Measurements from ENCODE around the gene DIPK1B.
A peak's percentile ranks its signal among the peaks of the same experiment; 100 is the strongest.

Gene DIPK1B

GRCh38 chr9:136686794-136687711 is 25.3 kb upstream of the DIPK1B start, which contains the start of gene AGPAT2:
TSS of gene AGPAT2 (minus strand) at chr9:136687457. CDS start at chr9:136687357, 100 bp downstream.
- DNase-seq, result peak; percentile 44

GRCh38 chr9:136687721-136688223 is 24.6 kb upstream of the DIPK1B start:
- DNase-seq, result no peak

GRCh38 chr9:136688274-136689107 is 23.9 kb upstream of the DIPK1B start:
- no peak for DNase-seq

- DNase-seq, result no peak
Measured at GRCh38 chr9:136689108-136689460, 23.3 kb upstream of the DIPK1B start.

GRCh38 chr9:136690104-136690805 is 22.1 kb upstream of the DIPK1B start:
- DNase-seq, result no peak

- DNase-seq, result no peak
Measured at GRCh38 chr9:136690806-136691261, 21.5 kb upstream of the DIPK1B start.

GRCh38 chr9:136691316-136692184 is 20.8 kb upstream of the DIPK1B start:
- no peak for DNase-seq

- no peak for DNase-seq
Measured at GRCh38 chr9:136692185-136693134, 19.9 kb upstream of the DIPK1B start.

- no peak for DNase-seq
Measured at GRCh38 chr9:136693135-136693489, 19.3 kb upstream of the DIPK1B start.

GRCh38 chr9:136693490-136694162 is 18.7 kb upstream of the DIPK1B start:
- no peak for DNase-seq

GRCh38 chr9:136694163-136694871 is 18.1 kb upstream of the DIPK1B start:
- DNase-seq, result no peak

- DNase-seq, result no peak
Measured at GRCh38 chr9:136694872-136695247, 17.5 kb upstream of the DIPK1B start.

GRCh38 chr9:136695435-136695895 is 16.9 kb upstream of the DIPK1B start:
- DNase-seq, result no peak

GRCh38 chr9:136695955-136696354 is 16.4 kb upstream of the DIPK1B start:
- DNase-seq, result no peak

GRCh38 chr9:136696502-136696901 is 15.9 kb upstream of the DIPK1B start:
- no peak for DNase-seq

- no peak for DNase-seq
Measured at GRCh38 chr9:136697146-136697820, 15.1 kb upstream of the DIPK1B start.

GRCh38 chr9:136697821-136698526 is 14.4 kb upstream of the DIPK1B start:
- no peak for DNase-seq

GRCh38 chr9:136698635-136699246 is 13.6 kb upstream of the DIPK1B start:
- DNase-seq, result no peak

Data from activated CD4-positive, alpha-beta T cell treated with anti-CD3 and anti-CD28 coated beads for 1 hour (primary cell).